GM12872 (cell line): ENCODE measurements around the gene PAWR.

Experiments used
- TF ChIP-seq, protein P1 (sequence below): IDR thresholded peaks from 3 replicates; pipeline ENCODE4 v1.5.1; 2011; ENCODE audit warnings: low read depth, mild to moderate bottlenecking, low read length, moderate library complexity; ENCODE audit not compliant: insufficient read depth

Gene PAWR

GRCh38 chr12:79597910-79598309 is 92.9 kb downstream of the PAWR start:
- TF ChIP-seq, protein P1, sequence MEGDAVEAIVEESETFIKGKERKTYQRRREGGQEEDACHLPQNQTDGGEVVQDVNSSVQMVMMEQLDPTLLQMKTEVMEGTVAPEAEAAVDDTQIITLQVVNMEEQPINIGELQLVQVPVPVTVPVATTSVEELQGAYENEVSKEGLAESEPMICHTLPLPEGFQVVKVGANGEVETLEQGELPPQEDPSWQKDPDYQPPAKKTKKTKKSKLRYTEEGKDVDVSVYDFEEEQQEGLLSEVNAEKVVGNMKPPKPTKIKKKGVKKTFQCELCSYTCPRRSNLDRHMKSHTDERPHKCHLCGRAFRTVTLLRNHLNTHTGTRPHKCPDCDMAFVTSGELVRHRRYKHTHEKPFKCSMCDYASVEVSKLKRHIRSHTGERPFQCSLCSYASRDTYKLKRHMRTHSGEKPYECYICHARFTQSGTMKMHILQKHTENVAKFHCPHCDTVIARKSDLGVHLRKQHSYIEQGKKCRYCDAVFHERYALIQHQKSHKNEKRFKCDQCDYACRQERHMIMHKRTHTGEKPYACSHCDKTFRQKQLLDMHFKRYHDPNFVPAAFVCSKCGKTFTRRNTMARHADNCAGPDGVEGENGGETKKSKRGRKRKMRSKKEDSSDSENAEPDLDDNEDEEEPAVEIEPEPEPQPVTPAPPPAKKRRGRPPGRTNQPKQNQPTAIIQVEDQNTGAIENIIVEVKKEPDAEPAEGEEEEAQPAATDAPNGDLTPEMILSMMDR = no peak

- TF ChIP-seq, protein P1 = no peak
Observed at GRCh38 chr12:79596719-79597350, 93.9 kb downstream of the PAWR start.

GRCh38 chr12:79595273-79595672 is 95.5 kb downstream of the PAWR start:
- TF ChIP-seq, protein P1 = no peak

GRCh38 chr12:79592865-79593264 is 97.9 kb downstream of the PAWR start:
- TF ChIP-seq, protein P1 = no peak

DNA sequence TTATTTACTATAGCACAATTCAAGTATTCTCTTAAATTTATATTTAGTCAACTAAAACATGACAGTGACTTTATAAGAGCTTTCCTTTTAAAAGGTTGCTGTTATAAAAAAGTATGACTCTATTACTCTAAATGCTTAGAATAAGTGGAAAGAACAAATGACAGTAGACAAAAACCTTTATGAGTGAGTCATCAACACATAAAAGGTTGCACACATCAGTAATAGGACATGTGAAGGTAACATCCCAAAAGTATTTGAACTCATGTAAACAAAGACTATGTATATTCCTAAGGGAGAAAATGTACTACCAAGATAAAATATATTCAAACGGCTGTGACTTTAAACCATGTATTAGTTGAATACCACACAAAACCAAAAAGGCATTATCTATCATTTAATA is 98.8 kb downstream of the PAWR start:
- TF ChIP-seq, protein P1 = no peak

- TF ChIP-seq, protein P1 = no peak
Observed at GRCh38 chr12:79590751-79591150, 100.0 kb downstream of the PAWR start.

GRCh38 chr12:79587368-79587767 is 103.4 kb downstream of the PAWR start:
- TF ChIP-seq, protein P1 = no peak

DNA sequence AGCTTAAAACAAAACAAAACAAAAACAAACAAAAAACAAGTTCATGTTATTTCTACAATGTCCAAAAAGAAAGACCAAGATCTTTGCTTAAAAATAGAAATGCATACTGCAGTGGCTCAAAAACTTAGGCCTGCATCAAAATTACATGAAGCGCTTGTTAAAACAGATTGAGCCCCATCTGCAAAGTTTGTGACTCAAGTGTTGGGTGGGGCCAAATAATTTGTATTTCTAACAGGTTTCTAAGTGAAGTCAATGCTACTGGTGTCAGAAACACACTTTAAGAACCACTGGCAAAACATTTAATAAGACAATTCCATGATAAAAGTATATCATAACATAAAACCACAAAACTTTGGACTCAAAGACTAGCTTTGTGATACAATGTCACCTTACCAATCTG is 105.6 kb downstream of the PAWR start:
- TF ChIP-seq, protein P1 = no peak
